Chondrocyte (in vitro differentiated cells): Measurements from ENCODE around the gene NUP62. TPM values are rescaled to one million over a fixed set of nuclear protein-coding genes. Genes with fewer than 3 reads are reported as not detected.

Source experiments
- DNase-seq: peaks from one replicate; pipeline ENCODE4 v3.0.0; 2021; ENCODE audit warnings: mixed read lengths, low spot score
- H3K27ac Mint-ChIP-seq: one replicate; pipeline ENCODE4 v1.8.0; 2021; ENCODE audit warnings: mild to moderate bottlenecking, moderate library complexity, mixed read lengths; ENCODE audit not compliant: unreplicated experiment
- H3K27me3 Mint-ChIP-seq: 2 replicates; pipeline ENCODE4 v1.8.0; 2021; ENCODE audit warnings: low read depth, mixed read lengths
- H3K36me3 Mint-ChIP-seq: 2 replicates; pipeline ENCODE4 v1.8.0; 2021; ENCODE audit warnings: low read depth, mixed read lengths
- H3K4me1 Mint-ChIP-seq: 2 replicates; pipeline ENCODE4 v1.8.0; 2021; ENCODE audit warnings: low read depth, mild to moderate bottlenecking, mixed read lengths
- H3K4me3 Mint-ChIP-seq: one replicate; pipeline ENCODE4 v1.8.0; 2021; ENCODE audit warnings: mild to moderate bottlenecking, moderate library complexity, mixed read lengths; ENCODE audit not compliant: unreplicated experiment
- H3K9me3 Mint-ChIP-seq: 2 replicates; pipeline ENCODE4 v1.8.0; 2021; ENCODE audit warnings: low read depth, mixed read lengths
- total RNA-seq: library from RNA; stranded (reverse); gene quantifications from 3 replicates; pipeline ENCODE4 v1.2.1, GENCODE V29; 2021
- TF ChIP-seq, protein P1 (sequence below): fragments of 200-600 bp; sonication (generic); IDR thresholded peaks from 2 replicates; pipeline ENCODE4 v1.5.0; 2021; ENCODE audit warnings: antibody characterized with exemption, mild to moderate bottlenecking, moderate library complexity

The NUP62 gene
- total RNA-seq, 1 donor from 2014 or later, result 44.7 TPM

DNA sequence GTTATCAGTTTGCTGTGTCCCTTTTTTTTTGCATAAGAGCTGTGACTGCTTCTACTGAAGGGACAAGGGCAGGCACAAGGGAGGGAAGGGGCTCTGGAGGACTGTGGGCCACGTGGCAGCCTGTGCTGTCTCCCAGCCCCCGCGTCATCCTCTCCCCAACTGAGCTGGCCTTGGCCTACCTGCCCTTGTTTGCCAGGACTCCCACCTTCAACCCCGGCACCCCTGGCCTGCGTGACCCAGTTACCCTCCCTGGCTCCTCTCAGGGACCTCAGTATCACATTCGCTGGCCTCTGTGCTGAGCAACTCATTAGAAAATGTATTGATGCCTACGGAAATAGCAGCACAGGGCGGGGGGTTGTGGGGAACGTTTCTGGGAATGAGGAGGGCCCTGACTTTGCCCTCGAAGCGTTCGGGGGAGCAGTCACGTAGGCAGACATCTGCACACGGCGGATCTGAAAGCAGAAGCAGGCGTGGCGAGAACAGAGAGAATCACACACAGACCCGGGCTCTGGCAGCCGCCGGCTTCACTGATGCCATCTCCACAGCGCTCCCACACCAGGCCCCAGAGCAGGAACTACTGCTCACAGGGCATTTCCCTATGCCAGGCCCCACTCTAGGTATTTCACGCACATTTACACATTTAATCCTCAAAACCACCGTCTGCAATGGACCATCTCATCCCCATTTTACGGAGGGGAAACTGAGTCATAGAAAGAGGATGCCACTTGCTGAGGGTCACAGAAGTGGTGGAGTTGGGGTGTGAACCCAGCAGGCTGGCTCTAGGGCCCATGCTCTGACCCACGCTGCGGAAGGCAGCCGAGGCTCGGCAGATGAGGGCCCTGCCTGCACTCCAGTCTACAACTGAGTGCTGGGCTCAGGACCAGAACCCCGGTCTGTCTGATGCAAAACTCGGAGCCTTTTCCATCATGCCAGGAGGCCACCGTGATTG lies 6.0 kb downstream of the NUP62 start:
- H3K27me3 Mint-ChIP-seq, result no peaks in the 10 kb centered on the region
- no peak overlapping the region for H3K27ac Mint-ChIP-seq
- H3K36me3 Mint-ChIP-seq, result peaks cover 12% of the 10 kb centered on the region
- no peak overlapping the region for H3K4me3 Mint-ChIP-seq
- peaks cover 30% of the 10 kb centered on the region for H3K4me1 Mint-ChIP-seq
- DNase-seq, result no peak
- no peaks in the 10 kb centered on the region for H3K9me3 Mint-ChIP-seq
- TF ChIP-seq, protein P1, sequence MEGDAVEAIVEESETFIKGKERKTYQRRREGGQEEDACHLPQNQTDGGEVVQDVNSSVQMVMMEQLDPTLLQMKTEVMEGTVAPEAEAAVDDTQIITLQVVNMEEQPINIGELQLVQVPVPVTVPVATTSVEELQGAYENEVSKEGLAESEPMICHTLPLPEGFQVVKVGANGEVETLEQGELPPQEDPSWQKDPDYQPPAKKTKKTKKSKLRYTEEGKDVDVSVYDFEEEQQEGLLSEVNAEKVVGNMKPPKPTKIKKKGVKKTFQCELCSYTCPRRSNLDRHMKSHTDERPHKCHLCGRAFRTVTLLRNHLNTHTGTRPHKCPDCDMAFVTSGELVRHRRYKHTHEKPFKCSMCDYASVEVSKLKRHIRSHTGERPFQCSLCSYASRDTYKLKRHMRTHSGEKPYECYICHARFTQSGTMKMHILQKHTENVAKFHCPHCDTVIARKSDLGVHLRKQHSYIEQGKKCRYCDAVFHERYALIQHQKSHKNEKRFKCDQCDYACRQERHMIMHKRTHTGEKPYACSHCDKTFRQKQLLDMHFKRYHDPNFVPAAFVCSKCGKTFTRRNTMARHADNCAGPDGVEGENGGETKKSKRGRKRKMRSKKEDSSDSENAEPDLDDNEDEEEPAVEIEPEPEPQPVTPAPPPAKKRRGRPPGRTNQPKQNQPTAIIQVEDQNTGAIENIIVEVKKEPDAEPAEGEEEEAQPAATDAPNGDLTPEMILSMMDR, result no peak

DNA sequence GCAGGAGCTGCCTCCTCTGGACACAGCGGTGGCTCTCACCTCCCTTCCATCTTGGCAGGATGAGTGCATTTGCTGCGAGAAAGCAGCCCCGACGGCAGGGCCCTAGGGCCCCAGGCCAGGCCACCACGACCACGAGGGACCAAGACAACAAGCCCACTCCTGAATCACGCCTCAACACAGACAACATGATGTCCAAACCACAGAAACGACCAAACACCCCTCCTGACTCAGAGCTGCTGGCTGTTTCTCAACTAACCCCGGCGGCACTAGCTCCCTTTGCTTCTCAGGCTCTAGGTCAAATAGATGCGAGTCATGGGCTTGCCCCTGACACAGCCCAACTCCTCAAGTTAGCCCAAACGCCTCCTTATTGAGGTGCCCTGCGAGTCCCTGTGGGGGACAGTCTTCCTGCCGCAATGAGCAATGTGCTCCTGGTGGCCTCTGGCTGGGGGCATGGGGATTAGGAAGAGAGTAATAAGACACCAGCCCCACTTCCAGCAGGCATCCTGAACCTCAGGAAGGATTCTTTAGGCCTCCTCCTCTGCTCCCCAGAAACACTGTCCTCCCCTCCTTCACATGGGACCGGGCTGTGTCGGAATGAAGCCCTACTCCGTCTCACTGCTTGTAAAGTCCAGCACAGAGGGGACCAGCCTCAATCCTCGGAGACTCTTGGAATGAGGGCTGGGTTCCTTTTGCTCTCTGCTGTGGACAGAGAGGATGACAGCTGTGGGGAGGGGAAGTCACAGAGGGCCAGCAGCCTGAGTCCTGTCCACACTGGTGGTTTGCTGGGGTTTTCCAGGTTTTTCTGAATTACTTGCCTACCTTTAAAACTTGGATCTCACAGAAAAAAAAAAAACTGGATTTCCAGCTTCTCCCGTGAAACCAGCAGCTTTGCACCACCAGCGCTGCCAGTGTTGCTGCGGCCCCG lies 7.2 kb downstream of the NUP62 start:
- TF ChIP-seq, protein P1, result no peak
- Mint-ChIP-seq H3K27me3 (no peaks in the 10 kb centered on the region), H3K4me3 (no peak overlapping the region), H3K27ac (peak overlapping the region; percentile 27), H3K36me3 (peaks cover 12% of the 10 kb centered on the region), H3K9me3 (no peaks in the 10 kb centered on the region), H3K4me1 (peaks cover 19% of the 10 kb centered on the region)
- DNase-seq, result no peak

DNA sequence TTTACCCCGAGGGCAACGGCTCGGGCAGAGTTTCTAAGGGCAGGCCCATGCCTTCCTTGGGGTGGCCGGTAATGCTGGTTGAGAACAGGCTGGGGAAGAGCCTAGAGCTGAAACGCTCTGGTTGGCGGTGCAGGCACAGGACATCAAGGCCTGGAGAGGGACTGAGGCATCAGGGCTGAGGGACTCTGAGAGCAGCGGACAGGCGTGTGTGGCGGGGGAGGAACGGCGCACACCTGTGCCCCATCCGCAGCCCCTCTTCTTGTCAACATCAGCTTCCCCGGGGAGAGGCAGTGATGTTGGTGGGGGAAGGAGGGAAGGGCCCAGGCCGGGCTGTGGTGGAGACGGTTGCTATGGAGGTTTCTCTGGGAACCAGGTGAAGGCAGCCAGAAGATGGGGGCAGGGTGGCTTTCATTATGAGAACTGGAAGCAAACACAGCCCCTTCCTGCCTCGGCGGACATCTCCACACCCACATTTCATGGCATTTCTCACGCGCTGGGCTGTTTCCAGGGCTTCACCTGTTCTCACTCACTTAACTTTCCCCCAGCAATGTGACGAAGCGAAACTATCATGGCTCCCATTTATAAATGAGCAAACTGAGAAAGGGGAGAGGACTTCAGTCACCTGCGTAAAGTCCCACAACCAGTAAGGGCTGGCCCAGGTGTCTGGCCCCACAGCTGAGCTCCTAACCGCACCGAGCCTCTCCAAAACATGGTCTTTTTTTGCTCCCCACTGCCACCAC lies 8.5 kb downstream of the NUP62 start:
- DNase-seq, result no peak
- H3K27me3 Mint-ChIP-seq, result no peaks in the 10 kb centered on the region
- TF ChIP-seq, protein P1, result no peak
- H3K9me3 Mint-ChIP-seq, result no peaks in the 10 kb centered on the region
- no peak overlapping the region for H3K4me3 Mint-ChIP-seq
- H3K4me1 Mint-ChIP-seq, result peaks cover 15% of the 10 kb centered on the region
- H3K27ac Mint-ChIP-seq, result no peak overlapping the region
- H3K36me3 Mint-ChIP-seq, result peaks cover 12% of the 10 kb centered on the region

DNA sequence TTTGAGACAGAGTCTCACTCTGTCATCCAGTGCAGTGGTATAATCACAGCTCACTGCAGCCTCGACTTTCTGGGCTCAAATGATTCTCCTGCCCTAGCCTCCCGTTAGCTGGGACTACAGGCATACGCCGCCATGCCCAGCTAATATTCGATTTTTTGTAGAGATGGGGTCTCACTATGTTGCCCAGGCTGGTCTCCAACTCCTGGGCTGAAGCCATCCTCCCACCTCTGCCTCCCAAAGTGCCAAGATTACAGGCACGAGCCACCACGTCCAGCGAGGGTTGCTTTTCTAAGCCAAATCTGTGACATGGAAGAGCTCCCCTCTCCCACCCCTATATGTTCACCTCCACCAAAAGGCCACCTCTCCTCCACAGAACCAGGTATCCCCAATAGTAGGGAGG lies 11.2 kb downstream of the NUP62 start:
- Mint-ChIP-seq H3K36me3 (peaks cover 14% of the 10 kb centered on the region), H3K27ac (peak overlapping the region; percentile 41), H3K27me3 (no peaks in the 10 kb centered on the region)

More for the DNA sequence above, 11.2 kb downstream of the NUP62 start:
- TF ChIP-seq, protein P1, result no peak
- no peak overlapping the region for H3K4me3 Mint-ChIP-seq
- no peak for DNase-seq
- peaks cover 4% of the 10 kb centered on the region for H3K9me3 Mint-ChIP-seq
- H3K4me1 Mint-ChIP-seq, result peaks cover 4% of the 10 kb centered on the region
